Stimulated activated CD8-positive, alpha-beta memory T cell treated with anti-CD3 and anti-CD28 coated beads, Interleukin-15, amount 100 ng/mL, for 24 hours (primary cell): ENCODE measurements around the gene PIN1.
"Not testable (repeated sequence)": the region's sequence is repeated elsewhere in the genome, so short reads cannot be mapped to it uniquely, and the experiment has no call there.

ENCODE experiments used
- DNase-seq: peaks from one replicate; pipeline ENCODE4 v3.0.0-alpha.2; 2020; ENCODE audit warnings: low read depth

Gene PIN1

DNA sequence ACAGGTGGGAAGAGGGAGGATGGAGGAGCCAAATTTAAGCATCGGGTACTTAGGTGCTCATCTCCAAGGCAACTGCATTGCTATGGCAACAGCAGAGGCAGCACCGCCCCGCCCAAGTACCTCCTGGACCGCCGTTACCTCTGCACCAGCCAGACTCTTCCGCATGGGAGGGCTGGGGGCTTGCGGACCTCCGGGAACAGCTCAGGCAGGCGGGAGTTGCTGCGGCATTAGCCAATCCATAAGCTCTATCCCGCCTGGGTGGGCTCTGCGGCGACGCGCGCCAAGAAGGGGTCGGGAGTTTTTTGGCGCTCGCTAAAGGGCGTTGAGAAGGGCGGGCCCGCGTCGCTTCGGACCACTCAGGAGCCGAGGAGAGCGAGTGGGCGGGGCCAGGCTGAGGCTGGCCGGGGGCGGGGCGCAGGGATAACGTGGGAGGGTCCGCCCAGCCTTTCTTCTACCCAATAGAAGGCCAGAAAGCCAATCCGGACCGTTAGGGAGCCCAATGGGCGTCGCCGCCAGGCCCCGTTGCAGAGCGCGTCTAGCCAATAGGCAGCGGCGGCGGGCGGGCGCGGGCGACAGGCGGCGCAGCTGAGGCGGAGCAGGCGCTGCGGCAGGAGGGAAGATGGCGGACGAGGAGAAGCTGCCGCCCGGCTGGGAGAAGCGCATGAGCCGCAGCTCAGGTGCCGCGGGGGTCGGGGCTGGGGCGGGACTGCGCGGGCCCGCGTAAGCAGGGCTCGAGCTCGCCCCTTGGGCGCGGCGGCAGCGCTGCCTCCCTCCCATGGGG lies at the start of gene PIN1:
TSS of gene PIN1 (plus strand) at position 593 of the 781 bp plus-strand sequence. CDS start at position 620, 27 bp downstream.
- peak; percentile 96 for DNase-seq

DNA sequence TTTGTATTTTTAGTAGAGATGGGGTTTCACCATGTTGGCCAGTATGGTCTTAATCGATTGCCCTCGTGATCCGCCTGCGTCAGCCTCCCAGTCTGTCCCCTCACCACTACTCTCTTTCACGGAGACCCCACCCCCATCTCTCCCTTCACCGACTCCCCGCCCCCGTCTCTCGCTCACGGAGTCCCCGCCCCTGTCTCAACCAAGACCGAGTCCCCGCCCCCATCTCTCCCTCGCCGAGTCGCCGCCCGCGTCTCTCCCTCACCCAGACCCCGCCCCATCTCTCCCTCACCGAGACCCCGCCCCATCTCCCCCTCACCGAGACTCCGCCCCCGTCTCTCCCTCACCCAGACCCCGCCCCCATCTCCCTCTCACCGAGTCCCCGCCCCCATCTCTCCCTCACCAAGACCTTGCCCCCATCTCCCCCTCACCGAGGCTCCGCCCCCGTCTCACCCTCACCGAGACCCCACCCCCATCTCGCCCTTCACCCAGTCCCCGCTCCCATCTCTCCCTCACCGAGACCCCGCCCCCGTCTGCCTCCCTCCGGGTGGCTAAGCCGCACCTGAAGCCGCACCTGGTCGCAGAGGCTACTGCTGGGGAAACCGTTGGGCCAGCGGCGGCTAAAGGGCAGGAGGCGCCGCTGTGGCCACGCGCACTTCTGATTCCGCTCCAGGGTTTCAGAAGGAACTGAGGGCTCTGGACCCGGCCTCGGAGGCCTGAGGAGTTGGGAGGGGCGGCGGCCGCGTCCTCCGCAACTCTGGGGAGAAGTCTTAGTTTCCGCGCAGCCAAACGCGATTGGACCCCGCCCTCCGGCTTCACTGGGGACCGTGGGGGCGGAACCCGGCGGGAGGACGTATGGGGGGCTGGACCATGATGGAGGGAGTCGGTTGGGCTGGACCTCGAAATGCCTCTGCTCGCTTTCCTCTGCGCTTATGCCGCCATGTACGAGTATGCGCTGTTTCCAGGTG lies 49.5 kb upstream of the PIN1 start:
- peak; percentile 83 for DNase-seq

DNA sequence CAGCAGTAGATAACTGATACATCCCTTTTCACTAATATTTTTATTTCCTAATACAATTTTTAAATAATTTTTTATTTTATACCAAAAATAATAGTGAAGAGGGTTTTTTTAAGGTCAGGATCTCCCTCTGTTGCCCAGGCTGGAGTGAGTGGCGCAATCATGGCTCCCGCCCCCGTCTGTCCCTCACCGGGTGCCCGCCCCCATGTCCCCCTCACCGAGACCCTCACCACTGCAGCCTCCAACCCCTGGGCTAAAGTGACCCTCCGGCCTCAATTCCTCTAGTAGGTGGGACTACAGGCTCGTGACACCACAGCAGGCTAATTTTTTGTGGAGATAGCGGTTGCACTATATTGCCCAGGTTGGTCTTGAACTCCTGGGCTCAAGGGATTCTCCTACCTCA lies 48.8 kb upstream of the PIN1 start:
- DNase-seq: no peak

DNA sequence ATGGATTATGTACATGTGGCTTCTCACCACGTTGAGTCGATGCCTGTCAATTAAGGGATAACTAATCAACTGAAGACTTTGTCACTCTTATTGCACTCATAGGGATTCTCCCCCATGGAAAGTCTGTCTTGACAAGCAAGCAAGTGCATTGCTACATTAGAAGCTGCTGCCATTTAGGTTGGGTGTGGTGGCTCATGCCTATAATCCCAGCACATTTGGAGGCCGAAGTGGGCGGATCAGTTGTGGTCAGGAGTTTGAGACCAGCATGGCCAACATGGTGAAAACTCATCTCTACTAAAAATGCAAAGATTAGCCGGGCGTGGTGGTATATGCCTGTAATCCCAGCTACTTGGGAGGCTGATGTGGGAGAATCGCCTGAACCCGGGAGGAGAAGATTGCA lies 48.3 kb upstream of the PIN1 start:
- DNase-seq: no peak

DNA sequence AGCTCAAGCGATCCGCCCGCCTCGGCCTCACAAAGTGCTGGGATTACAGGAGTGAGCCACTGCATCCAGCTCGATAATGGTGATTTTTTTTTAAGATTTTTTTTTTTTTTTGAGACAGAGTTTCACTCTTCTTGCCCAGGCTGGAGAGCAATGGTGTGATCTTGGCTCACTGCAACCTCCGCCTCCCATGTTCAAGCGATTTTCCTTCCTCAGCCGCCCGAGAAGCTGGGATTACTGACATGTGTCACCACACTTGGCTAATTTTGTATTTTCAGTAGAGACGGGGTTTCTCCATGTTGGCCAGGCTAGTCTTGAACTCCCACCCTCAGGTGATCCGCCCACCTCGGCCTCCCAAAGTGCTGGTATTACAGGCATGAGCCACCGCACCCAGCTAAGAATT lies 46.5 kb upstream of the PIN1 start:
- DNase-seq: not testable (repeated sequence)

DNA sequence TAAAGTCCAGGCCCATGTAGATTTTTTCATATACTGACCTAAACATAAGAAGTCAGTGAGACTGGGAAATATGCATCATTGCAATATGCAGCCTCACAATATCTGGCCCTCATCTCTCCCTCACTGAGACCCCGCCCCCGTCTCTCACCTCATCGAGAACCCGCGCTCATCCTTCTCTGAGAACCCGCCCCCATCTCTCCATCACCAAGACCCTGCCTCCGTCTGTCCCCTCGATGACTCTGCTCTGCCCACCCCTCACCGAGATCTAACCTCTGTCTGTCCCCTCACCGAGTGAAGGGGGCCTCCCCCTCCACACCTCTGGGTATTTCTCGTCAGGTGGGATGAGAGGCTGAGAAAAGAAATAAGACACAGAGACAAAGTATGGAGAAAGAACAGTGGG lies 46.1 kb upstream of the PIN1 start:
- no peak for DNase-seq

DNA sequence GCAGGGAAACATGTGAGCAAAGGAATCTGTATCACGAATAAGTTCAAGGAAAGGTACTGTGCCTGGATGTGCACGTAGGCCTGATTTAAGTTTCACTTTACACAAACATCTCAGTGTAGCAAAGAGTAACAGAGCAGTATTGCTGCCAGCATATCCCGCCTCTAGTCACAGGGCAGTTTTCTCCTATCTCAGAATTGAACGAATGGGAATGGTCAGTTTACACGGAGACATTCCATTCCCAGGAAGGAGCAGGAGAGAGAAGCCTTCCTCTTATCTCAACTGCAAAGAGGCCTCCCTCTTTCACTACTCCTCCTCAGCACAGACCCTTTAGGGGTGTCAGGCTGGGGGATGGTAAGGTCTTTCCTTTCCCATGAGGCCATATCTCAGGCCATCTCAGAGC lies 45.5 kb upstream of the PIN1 start:
- not testable (repeated sequence) for DNase-seq

DNA sequence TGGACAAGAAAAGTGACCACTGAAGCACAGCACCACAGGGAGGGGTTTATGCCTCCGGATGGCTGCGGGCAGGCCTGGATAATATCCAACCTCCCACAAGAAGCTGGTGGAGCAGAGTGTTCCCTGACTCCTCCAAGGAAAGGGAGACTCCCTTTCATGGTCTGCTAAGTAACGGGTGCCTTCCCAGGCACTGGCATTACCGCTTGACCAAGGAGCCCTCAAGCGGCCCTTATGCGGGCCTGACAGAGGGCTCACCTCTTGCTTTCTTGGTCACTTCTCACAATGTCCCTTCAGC lies 44.1 kb upstream of the PIN1 start:
- not testable (repeated sequence) for DNase-seq

DNA sequence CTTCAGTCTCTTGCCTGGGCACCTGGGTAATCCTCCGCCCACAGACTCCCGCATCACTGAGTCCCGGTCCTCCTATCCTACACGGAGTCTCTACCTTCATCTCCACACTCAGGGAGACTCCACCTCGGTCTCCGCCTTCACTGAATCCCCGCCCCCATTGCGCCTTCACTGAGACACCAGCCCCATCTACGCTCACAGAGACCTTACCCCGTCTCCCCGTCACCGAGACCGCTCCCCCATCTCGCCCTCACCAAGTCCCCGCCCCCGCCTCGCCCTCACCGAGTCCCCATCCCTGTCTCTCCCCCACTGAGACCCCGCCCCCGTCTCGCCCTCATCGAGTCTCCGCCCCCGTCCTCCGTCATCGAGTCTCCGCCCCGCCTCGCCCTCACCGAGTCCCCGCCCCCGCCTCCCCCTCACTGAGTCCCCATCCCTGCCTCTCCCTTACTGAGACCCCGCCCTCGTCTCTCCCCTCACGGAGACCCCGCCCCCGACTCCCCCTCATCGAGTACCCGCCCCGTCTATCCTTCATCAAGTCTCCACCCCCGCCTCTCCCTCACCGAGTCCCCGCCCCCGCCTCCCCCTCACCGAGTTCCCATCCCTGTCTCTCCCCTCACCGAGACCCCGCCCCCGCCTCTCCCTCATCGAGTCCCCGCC lies 43.4 kb upstream of the PIN1 start:
- peak; percentile 77 for DNase-seq

DNA sequence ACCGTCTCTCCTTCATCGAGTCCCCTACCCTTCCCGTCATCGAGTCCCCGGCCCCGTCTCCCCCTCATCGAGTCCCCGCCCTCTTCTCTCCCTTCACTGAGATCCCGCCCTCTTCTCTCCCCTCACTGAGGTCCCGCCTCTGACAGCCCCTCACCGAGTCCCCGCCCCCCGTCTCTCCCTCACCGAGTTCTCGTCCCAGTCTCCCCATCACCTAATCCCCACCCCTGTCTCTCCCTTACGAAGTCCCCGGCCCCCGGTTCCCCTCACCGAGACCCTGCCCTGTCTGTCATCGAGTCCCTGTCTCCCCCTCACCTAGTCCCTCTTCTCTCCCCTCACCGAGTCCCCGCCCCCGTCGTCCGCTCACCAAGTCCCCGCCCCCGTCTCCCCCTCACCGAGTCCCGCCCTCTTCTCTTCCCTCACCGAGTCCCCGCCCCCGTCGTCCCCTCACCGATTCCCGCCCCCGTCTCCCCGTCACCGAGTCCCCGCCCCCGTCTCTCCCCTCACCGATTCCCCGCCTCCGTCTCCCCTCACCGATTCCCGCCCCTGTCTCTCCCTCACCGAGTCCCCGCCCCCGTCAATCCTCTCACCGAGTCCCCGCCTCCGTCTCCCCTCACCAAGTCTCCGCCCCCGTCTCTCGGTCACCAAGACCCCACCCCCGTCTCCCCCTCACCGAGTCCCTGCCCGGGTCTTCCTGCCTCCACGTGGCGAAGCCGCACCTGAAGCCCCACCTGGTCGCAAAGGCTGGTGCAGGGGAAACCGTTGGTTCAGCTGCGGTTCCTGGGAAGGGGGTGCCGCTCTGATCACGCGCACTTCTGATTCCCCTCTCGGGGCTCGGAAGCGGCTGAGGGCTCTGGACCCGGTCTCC lies 42.7 kb upstream of the PIN1 start:
- DNase-seq: peak; percentile 56

DNA sequence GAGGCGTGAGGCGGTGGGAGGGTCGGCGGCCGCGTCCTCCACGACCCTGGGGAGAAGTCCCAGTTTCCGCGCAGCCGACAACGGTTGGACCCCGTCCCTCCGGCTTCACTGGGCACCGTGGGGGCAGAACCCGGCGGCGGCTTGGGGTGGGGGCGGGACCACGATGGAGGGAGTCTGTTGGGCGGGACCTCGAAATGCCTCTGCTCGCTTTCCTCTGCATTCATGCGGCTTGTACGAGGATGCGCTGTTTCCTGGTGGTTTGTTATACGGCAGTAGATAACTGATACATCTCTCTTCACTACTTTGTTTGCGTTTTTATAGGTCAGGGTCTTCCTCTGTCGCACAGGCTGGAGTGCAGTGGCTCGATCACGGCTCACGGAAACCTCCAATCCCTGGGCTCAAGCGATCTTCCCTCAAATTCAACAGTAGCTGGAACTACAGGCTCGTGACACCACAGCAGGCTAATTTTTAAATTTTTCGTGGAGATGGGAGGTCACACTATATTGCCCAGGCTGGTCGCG lies 42.0 kb upstream of the PIN1 start:
- peak; percentile 24 for DNase-seq

DNA sequence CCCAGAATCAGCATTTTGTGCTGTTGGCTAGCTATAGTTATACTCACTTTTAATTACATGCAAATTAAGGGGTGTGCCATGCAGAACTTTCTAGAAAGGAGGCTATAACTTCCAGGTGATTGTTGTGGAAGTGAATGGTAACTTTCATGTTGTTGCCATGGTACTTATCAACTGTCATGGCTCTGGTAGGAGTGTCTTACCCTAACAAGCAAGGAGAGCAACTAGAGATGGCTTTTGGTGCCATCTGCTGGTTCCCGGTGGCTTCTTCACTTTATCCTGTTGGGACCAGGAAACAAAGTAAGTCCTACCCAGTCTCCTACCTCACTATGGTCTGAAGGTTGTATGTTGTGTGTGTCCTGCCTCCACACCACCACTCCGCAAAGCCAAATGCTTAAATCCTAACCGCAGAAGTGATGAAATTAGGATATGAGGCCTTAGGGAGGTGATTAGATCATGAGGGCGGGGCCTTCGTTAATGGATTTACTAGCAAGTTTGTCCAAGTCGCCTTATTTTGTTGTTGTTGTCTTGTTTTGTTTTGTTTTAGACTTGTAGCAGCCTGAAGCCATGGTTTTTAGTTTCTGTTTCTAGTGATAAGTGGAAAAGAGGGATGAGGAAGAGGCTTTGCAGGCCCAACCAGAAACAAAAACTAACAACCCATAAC lies 38.9 kb upstream of the PIN1 start:
- DNase-seq: peak; percentile 26

DNA sequence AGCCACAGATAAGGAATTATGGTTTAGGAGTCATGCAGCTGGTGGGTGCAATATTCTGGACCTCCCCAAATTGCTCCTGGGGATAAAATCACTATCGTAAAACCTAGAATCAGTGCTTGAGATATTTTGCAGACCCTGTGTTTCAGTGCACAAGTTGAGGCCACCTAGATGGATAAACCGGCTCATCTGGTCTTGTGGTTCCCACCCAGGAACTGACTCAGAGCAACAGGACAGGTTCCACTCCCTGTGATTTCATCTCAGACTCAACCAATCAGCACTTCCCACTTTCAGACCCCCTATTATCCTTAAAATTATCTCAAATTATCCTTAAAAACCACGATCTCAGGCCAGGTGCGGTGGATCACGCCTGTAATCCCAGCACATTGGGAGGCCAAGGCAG lies 37.2 kb upstream of the PIN1 start:
- no peak for DNase-seq

DNA sequence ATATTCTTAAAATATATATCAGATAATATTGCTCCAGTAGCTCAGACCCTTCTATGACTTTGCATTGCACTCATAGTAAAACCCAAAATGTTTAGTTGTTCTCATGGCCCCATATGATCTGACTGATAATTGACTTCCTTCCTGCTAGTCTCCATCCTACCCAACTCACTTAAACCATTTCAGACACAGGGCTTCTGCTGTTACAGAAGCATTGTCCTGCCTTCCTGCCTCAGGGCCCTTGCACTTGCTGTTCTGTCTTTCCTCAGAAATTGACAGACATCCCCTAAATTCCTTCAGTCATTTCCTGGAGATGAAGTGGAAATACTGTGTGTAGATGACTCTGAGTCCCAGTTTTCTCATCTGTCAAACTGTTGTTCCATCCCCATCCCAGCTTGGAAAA lies 36.0 kb upstream of the PIN1 start:
- no peak for DNase-seq

DNA sequence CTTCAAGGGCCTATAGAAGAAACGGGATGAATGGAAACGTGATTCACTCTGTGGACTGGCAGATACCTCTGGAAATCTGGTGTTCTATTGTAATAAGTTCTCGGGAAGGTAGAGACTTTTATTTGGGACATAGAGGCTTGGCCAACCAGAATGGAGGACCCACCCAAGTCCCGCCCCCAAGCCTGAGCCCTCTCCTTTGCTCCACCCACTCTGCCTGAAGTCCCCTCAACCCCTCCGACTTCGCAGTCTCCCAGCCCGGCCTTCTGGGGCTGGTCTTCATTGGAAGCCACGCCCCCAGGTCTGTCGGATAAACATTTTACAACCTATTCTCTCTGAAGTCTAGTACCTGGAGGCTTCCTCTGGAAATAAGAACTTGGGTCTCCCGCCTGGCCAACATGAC lies 33.1 kb upstream of the PIN1 start:
- no peak for DNase-seq

DNA sequence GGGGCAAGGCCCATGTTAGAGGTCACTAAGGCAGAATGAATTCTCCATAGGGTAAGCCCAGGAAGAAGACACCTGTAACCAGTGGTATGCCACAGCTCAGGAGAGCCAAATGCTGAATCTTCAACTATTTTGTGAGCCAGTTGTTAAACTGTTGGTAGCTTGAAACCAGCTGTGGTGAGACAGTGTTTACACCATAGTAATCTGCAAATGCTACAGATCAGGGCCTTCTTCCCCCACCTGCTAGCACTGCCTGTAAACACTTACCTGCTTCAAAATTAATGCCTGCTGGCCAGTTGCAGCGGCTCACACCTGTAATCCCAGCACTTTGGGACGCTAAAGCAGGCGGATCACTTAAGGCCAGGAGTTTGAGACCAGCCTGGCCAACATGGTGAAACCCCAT lies 28.3 kb upstream of the PIN1 start:
- DNase-seq: no peak

DNA sequence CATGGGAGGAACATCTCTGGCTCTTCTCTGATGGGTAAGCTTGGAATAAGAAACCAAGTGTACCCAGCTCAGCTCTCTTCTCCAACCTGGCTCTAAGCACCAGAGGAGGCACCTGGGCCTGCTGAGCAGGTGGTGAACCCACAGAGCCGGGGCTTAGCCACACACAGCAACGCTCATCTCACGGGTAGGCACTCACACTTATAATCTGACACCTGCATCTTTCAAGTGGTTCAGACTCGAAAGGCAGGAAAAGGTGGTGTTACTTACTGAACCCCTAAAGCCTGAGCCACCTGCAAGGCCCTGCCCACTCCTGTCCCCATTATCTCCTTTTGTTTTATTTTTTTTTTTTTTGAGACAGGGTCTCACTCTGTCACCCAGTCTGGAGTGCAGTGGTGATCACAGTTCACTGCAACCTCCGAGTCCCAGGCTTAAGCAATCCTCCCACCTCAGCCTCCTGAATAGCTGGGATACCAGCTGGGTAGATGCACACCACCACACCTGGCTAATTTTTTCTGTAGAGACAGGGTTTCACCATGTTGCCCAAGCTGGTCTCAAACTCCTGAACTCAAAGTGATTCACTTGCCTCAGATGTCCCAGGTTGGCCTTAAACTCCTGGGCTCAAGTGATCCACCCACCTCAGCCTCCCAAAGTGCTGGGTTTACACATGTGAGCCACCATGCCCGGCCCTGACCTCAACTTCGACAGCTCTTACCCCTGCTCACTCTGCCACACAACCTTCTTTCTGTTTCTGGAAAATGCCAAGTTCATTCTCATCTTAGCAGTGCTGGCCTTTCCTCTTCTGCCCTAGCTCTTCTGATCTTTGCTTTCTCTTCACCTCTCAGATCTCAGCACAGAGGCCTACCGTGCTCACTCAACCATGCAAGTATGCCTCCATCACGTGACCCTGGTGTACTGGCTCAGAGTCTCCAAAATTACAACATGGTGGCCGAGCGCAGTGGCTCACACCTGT lies 26.0 kb upstream of the PIN1 start:
- no peak for DNase-seq

DNA sequence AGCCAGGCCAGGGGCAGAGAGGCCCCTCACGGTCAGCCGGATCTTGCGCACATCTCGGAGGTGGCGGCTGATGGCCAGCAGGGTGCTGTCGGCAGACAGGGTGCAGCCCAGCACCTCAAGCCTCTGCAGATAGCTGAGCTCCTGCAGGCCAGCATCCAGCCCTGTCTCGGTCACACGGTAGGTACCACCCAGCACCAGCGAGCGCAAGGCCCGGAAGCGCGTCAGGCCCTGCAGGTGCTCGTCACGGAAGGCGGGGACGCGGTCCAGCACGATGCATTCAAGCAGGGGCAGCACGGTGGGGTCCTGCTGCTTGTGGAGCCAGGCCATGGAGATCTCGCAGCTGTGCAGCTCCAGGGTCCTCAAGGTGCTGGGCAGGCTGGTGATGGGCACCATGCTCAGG lies 24.0 kb upstream of the PIN1 start:
- DNase-seq: no peak

DNA sequence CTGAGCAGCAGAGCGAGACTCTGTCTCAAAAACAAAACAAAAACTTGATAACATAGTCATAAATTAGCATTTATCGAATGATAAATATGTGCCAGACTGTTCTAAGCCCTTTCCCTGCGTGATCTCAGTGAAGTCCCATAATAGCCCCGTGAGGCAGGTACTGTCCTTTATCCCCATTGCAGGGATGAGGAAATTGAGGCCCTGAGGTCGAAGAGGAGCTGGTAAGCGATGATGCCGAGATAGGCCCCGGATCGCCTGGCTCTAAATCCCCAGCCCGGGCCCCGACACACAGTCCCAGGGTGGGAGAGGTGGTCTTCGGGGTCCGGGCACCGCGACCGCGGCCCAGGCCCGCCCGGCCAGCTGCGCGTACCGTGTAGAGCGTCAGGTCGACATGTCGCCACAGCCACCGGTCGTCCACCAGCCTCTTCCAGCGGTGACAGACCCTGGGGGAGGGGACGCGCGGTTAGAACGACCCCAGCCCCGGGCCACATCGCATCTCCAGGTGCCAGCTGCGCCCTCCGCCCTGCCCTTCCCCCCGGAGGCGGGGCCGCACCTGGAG lies 16.9 kb upstream of the PIN1 start:
- DNase-seq: peak; percentile 18
